Panc1 (cell line): ENCODE measurements around the gene SLC4A1. TPM values are rescaled to one million over a fixed set of nuclear protein-coding genes. Genes with fewer than 3 reads are reported as not detected.

Source experiments
- ATAC-seq: fragments of 200-7000 bp; cut with Tn5 transposase; 2 replicates; pipeline ENCODE4 v1.9.1; 2020; ENCODE audit warnings: mild to moderate bottlenecking, moderate library complexity
- BruUV-seq: library from RNA; stranded (reverse); fragments of 400-500 nt; replicated peaks from 2 replicates; lab custom pipeline; 2021; lab: Mats Ljungman, UMichigan
- CTCF ChIA-PET: fragments of 300-600 bp; sonication (Branson Sonifier 250); formaldehyde crosslinking; loops from one replicate; lab custom pipeline; 2022; ENCODE audit warnings: antibody characterized with exemption; lab: Charles Lee
- POLR2A ChIA-PET: fragments of 300-600 bp; sonication (Branson Sonifier 250); formaldehyde crosslinking; loops from one replicate; lab custom pipeline; 2022; ENCODE audit warnings: antibody characterized with exemption; lab: Charles Lee
- DNase-seq: peaks from one replicate; pipeline ENCODE4 v3.0.0-alpha.2; 2010; ENCODE audit warnings: low read depth, low spot score
- H3K27ac ChIP-seq: 2 replicates; pipeline ENCODE4 v1.5.1; 2011; ENCODE audit warnings: mild to moderate bottlenecking, low read length, inconsistent platforms
- H3K27me3 ChIP-seq: fragments of 200-500 bp; sonication (Bioruptor generic); 2 replicates; pipeline ENCODE4 v1.6.0; 2014; ENCODE audit warnings: low read length, inconsistent platforms; ENCODE audit not compliant: control insufficient read depth, insufficient read depth
- H3K36me3 ChIP-seq: fragments of 200-500 bp; sonication (Bioruptor generic); 2 replicates; pipeline ENCODE4 v1.5.1; 2014; ENCODE audit warnings: inconsistent platforms, mild to moderate bottlenecking, low read length, moderate library complexity; ENCODE audit not compliant: control insufficient read depth, insufficient read depth
- H3K4me1 ChIP-seq: 2 replicates; pipeline ENCODE4 v1.5.1; 2011; ENCODE audit warnings: inconsistent platforms, mild to moderate bottlenecking, low read length, moderate library complexity; ENCODE audit not compliant: control insufficient read depth, insufficient read depth
- H3K4me3 ChIP-seq, 2 experiments: 2 replicates each; pipeline ENCODE4 v1.5.1; 2011 to 2012; ENCODE audit warnings: low read depth in 2 of 2, low read length in 2 of 2, mild to moderate bottlenecking in 2 of 2, inconsistent platforms in 1 of 2, moderate library complexity in 1 of 2
- H3K9me3 ChIP-seq: fragments of 200-500 bp; sonication (Bioruptor generic); 2 replicates; pipeline ENCODE4 v1.5.1; 2014; ENCODE audit warnings: low read depth, mild to moderate bottlenecking, inconsistent platforms, low read length, moderate library complexity; ENCODE audit not compliant: control insufficient read depth, insufficient read depth
- POLR2AphosphoS5 ChIP-seq: IDR thresholded peaks from 2 replicates; pipeline ENCODE4 v1.6.1; 2012; ENCODE audit warnings: mild to moderate bottlenecking, low read depth, low read length, moderate library complexity
- SIN3A ChIP-seq: IDR thresholded peaks from 2 replicates; pipeline ENCODE4 v1.6.1; 2012; ENCODE audit warnings: low read depth, mild to moderate bottlenecking, low read length, moderate library complexity, borderline replicate concordance; ENCODE audit not compliant: insufficient read depth
- TCF7L2 ChIP-seq: IDR thresholded peaks from 2 replicates; pipeline ENCODE4 v1.6.1; 2011; ENCODE audit warnings: mild to moderate bottlenecking, low read depth, low read length, inconsistent platforms
- in situ Hi-C: cut with HindIII; loops from 2 replicates; pipeline ENCODE4 v1.10.0; 2016; ENCODE audit warnings: low sequenced_read_pairs, low pct_unique_long_range_greater_than_20kb
- intact Hi-C: fragments of 100-400 bp; cut with micrococcal nuclease; formaldehyde crosslinking; loops from one replicate; pipeline ENCODE4 v1.10.0; 2022; ENCODE audit not compliant: unreplicated experiment
- total RNA-seq: library from RNA; stranded (reverse); gene quantifications from one replicate; pipeline ENCODE4 v1.2.1, GENCODE V29; 2021; ENCODE audit not compliant: unreplicated experiment
- TF ChIP-seq, protein P1 (sequence below): fragments of 450-650 bp; IDR thresholded peaks from 2 replicates; pipeline ENCODE4 v1.5.1; 2017; ENCODE audit warnings: mild to moderate bottlenecking
- TF ChIP-seq, protein P2 (sequence below), 2 experiments: IDR thresholded peaks; 2 replicates each; pipeline ENCODE4 v1.6.1; 2011 to 2012; ENCODE audit warnings: low read depth in 2 of 2, control low read depth in 1 of 2, low read length in 1 of 2, mild to moderate bottlenecking in 1 of 2, moderate library complexity in 1 of 2; ENCODE audit not compliant: insufficient read depth in 1 of 2

Gene SLC4A1
- total RNA-seq, 1 experiment from 2014 or later, result not detected

DNA sequence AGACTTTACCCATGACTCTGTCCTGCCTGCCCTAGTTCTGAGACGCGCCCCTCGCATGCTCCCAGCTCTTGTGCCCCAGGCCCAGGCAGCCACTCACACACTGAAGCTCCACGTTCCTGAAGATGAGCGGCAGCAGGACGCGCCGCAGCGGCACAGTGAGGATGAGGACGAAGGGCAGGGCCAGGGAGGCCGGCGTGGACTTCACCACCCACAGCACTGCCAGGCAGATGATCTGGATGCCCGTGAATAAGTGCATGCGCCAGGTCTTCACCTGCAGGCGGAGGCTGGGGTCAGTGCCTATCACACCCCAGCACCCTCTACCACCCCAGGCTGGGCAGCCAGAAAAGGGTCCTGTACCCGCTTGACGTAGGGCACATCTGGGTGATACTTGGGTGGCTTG lies 16.9 kb downstream of the SLC4A1 start:
- TF ChIP-seq, protein P1, sequence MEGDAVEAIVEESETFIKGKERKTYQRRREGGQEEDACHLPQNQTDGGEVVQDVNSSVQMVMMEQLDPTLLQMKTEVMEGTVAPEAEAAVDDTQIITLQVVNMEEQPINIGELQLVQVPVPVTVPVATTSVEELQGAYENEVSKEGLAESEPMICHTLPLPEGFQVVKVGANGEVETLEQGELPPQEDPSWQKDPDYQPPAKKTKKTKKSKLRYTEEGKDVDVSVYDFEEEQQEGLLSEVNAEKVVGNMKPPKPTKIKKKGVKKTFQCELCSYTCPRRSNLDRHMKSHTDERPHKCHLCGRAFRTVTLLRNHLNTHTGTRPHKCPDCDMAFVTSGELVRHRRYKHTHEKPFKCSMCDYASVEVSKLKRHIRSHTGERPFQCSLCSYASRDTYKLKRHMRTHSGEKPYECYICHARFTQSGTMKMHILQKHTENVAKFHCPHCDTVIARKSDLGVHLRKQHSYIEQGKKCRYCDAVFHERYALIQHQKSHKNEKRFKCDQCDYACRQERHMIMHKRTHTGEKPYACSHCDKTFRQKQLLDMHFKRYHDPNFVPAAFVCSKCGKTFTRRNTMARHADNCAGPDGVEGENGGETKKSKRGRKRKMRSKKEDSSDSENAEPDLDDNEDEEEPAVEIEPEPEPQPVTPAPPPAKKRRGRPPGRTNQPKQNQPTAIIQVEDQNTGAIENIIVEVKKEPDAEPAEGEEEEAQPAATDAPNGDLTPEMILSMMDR, result no peak
- TF ChIP-seq, protein P2, sequence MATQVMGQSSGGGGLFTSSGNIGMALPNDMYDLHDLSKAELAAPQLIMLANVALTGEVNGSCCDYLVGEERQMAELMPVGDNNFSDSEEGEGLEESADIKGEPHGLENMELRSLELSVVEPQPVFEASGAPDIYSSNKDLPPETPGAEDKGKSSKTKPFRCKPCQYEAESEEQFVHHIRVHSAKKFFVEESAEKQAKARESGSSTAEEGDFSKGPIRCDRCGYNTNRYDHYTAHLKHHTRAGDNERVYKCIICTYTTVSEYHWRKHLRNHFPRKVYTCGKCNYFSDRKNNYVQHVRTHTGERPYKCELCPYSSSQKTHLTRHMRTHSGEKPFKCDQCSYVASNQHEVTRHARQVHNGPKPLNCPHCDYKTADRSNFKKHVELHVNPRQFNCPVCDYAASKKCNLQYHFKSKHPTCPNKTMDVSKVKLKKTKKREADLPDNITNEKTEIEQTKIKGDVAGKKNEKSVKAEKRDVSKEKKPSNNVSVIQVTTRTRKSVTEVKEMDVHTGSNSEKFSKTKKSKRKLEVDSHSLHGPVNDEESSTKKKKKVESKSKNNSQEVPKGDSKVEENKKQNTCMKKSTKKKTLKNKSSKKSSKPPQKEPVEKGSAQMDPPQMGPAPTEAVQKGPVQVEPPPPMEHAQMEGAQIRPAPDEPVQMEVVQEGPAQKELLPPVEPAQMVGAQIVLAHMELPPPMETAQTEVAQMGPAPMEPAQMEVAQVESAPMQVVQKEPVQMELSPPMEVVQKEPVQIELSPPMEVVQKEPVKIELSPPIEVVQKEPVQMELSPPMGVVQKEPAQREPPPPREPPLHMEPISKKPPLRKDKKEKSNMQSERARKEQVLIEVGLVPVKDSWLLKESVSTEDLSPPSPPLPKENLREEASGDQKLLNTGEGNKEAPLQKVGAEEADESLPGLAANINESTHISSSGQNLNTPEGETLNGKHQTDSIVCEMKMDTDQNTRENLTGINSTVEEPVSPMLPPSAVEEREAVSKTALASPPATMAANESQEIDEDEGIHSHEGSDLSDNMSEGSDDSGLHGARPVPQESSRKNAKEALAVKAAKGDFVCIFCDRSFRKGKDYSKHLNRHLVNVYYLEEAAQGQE (IDR thresholded peaks at IDR 0.05; ENCODE audit: insufficient read depth in 1 of 2, low read depth in 2 of 2, low read length in 1 of 2), result no peak
- TF ChIP-seq POLR2AphosphoS5 (no peak), SIN3A (no peak), TCF7L2 (no peak)
- intact Hi-C loops, result no loop called here
- no peak for ATAC-seq
- BruUV-seq, result no TSS peak
- no peak for DNase-seq
- no peak overlapping the region for H3K27ac ChIP-seq
- in situ Hi-C loops, result no loop called here
- H3K27me3 ChIP-seq, result no peaks in the 10 kb centered on the region
- H3K4me3 ChIP-seq, result no peak overlapping the region
- H3K4me1 ChIP-seq, result no peaks in the 10 kb centered on the region
- H3K36me3 ChIP-seq, result no peaks in the 10 kb centered on the region
- CTCF ChIA-PET, result no interaction called here
- POLR2A ChIA-PET, result no interaction called here
- no peaks in the 10 kb centered on the region for H3K9me3 ChIP-seq

GRCh38 chr17:44249501-44250246 lies 18.3 kb downstream of the SLC4A1 start:
- CTCF ChIA-PET, result no interaction called here
- no peaks in the 10 kb centered on the region for H3K4me1 ChIP-seq
- no peaks in the 10 kb centered on the region for H3K9me3 ChIP-seq
- H3K27me3 ChIP-seq, result no peaks in the 10 kb centered on the region
- BruUV-seq, result no TSS peak
- DNase-seq (no peak), ATAC-seq (no peak)
- POLR2A ChIA-PET, result no interaction called here
- in situ Hi-C loops, result no loop called here
- no peak for TF ChIP-seq POLR2AphosphoS5
- no peak for TF ChIP-seq SIN3A
- TF ChIP-seq, protein P2 (IDR thresholded peaks at IDR 0.05; ENCODE audit: insufficient read depth in 1 of 2, low read depth in 2 of 2, low read length in 1 of 2), result no peak
- no peak overlapping the region for H3K4me3 ChIP-seq
- no peaks in the 10 kb centered on the region for H3K36me3 ChIP-seq
- intact Hi-C loops, result no loop called here
- no peak overlapping the region for H3K27ac ChIP-seq
